ENCODE data around the gene ITGA1. TPM values are rescaled to one million over a fixed set of nuclear protein-coding genes. Genes with fewer than 3 reads are reported as not detected.

Gene ITGA1
- total and polyA plus RNA-seq, 2 donors (not counting 1 experiment from before 2014, with no cell fraction given): 0.74 TPM; not detected in 1

DNA sequence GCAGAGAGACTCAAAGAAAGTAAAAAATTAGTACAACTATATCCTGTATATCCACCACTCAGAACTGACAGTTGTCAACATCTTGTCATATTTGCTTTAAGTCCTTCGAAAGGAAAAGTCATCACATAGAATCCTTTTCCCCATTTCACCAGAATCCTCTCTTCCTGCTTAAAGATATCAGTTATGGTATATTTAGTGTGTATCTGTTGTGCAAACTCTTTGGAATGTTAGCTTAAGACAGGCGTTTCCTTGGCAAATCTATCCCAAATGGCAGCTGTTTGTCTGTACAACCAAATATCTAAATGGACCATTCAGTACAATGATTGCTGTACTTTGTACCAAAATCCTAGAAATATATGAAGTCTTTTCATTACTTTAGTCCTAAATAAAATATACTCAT lies 98.5 kb downstream of the ITGA1 start:
- no peaks in the 10 kb centered on the region for H3K4me1 ChIP-seq (ENCODE audit: control insufficient read depth in 2 of 2, insufficient read depth in 2 of 2, low read length in 2 of 2)
- no peak for DNase-seq
- H3K27me3 Mint-ChIP-seq: no peaks in the 10 kb centered on the region
- ChIA-PET POLR2A (no interaction called here), CTCF (no interaction called here)
- H3K27me3 ChIP-seq (replicated peaks in 1 of 4; ENCODE audit: control extremely low read depth in 1 of 4, control insufficient read depth in 3 of 4, insufficient read depth in 4 of 4, low read length in 3 of 4): no peaks in the 10 kb centered on the region
- H3K4me1 Mint-ChIP-seq: no peaks in the 10 kb centered on the region
- H3K36me3 ChIP-seq (replicated peaks in 1 of 2; ENCODE audit: control extremely low read depth in 1 of 2, control insufficient read depth in 1 of 2, extremely low read depth in 1 of 2, insufficient read depth in 2 of 2, low read length in 1 of 2): no peaks in the 10 kb centered on the region
- no peaks in the 10 kb centered on the region for H3K9me3 ChIP-seq (ENCODE audit: control extremely low read depth in 1 of 3, control insufficient read depth in 2 of 3, insufficient read depth in 1 of 3, low read length in 2 of 3)
- no peak overlapping the region for H3K4me2 ChIP-seq (replicated peaks; ENCODE audit: low read depth, low read length, poor library complexity, severe bottlenecking)
- no peaks in the 10 kb centered on the region for H3K9me3 Mint-ChIP-seq (ENCODE audit: insufficient read depth)
- H3K9ac ChIP-seq (ENCODE audit: low read length): no peak overlapping the region
- no peak overlapping the region for H3K4me3 ChIP-seq (ENCODE audit: control extremely low read depth in 1 of 5, extremely low read depth in 1 of 5, insufficient read depth in 1 of 5, low read depth in 2 of 5, low read length in 4 of 5)
- no peak overlapping the region for H3K27ac ChIP-seq (ENCODE audit: low read length in 2 of 2)
- no peaks in the 10 kb centered on the region for H3K79me2 ChIP-seq (ENCODE audit: control insufficient read depth, insufficient read depth, low read length)
- H2AFZ ChIP-seq (ENCODE audit: insufficient read depth, low read depth, low read length, poor library complexity, severe bottlenecking): no peak overlapping the region
- no peak overlapping the region for H3K27ac Mint-ChIP-seq
- no CpG with 5 or more reads among the region's 2 CpGs for WGBS (ENCODE audit: insufficient coverage)
- TF ChIP-seq CTCF (IDR thresholded peaks at IDR 0.05) (no peak), EZH2 (IDR thresholded peaks at IDR 0.05; ENCODE audit: borderline replicate concordance, insufficient read depth, low read depth, low read length, poor library complexity, severe bottlenecking) (no peak)
- intact Hi-C loops (cut with micrococcal nuclease): no loop called here
- no peak for ATAC-seq (ENCODE audit: low read depth)
- no peak overlapping the region for H3K4me3 Mint-ChIP-seq
- no peaks in the 10 kb centered on the region for H4K20me1 ChIP-seq (ENCODE audit: control insufficient read depth, insufficient read depth, low read length, poor library complexity, severe bottlenecking)

DNA sequence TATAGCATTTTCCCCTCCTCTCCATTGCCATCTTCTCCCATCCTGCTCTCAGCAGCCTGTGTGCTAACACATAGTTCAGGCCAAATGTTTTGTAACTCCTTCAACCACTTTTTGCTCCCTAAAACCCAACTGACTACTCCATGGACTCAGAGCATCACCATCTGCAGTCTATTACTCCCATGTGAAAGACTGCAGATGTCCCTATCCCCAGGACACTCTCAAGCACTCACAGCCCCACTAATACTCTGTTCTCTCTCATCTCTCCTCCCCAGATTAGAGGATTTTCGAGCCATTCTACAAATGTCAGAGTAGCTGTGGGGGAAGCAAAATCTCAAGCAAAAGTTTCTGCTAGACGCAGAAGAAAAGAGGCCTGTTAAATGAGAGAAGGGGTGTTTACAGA lies 99.3 kb downstream of the ITGA1 start:
- TF ChIP-seq EZH2 (IDR thresholded peaks at IDR 0.05; ENCODE audit: borderline replicate concordance, insufficient read depth, low read depth, low read length, poor library complexity, severe bottlenecking) (no peak), CTCF (IDR thresholded peaks at IDR 0.05) (no peak)
- Histone ChIP-seq H3K4me3 (ENCODE audit: control extremely low read depth in 1 of 5, extremely low read depth in 1 of 5, insufficient read depth in 1 of 5, low read depth in 2 of 5, low read length in 4 of 5) (no peak overlapping the region), H3K9ac (ENCODE audit: low read length) (no peak overlapping the region), H4K20me1 (ENCODE audit: control insufficient read depth, insufficient read depth, low read length, poor library complexity, severe bottlenecking) (no peaks in the 10 kb centered on the region), H2AFZ (ENCODE audit: insufficient read depth, low read depth, low read length, poor library complexity, severe bottlenecking) (no peak overlapping the region), H3K9me3 (ENCODE audit: control extremely low read depth in 1 of 3, control insufficient read depth in 2 of 3, insufficient read depth in 1 of 3, low read length in 2 of 3) (no peaks in the 10 kb centered on the region), H3K27ac (ENCODE audit: low read length in 2 of 2) (no peak overlapping the region), H3K79me2 (ENCODE audit: control insufficient read depth, insufficient read depth, low read length) (no peaks in the 10 kb centered on the region), H3K4me1 (ENCODE audit: control insufficient read depth in 2 of 2, insufficient read depth in 2 of 2, low read length in 2 of 2) (no peaks in the 10 kb centered on the region), H3K4me2 (replicated peaks; ENCODE audit: low read depth, low read length, poor library complexity, severe bottlenecking) (no peak overlapping the region), H3K36me3 (replicated peaks in 1 of 2; ENCODE audit: control extremely low read depth in 1 of 2, control insufficient read depth in 1 of 2, extremely low read depth in 1 of 2, insufficient read depth in 2 of 2, low read length in 1 of 2) (no peaks in the 10 kb centered on the region), H3K27me3 (replicated peaks in 1 of 4; ENCODE audit: control extremely low read depth in 1 of 4, control insufficient read depth in 3 of 4, insufficient read depth in 4 of 4, low read length in 3 of 4) (no peaks in the 10 kb centered on the region)
- H3K27me3 Mint-ChIP-seq: no peaks in the 10 kb centered on the region
- no peaks in the 10 kb centered on the region for H3K4me1 Mint-ChIP-seq
- no peaks in the 10 kb centered on the region for H3K9me3 Mint-ChIP-seq (ENCODE audit: insufficient read depth)
- intact Hi-C loops (cut with micrococcal nuclease): no loop called here
- H3K4me3 Mint-ChIP-seq: no peak overlapping the region
- H3K27ac Mint-ChIP-seq: no peak overlapping the region
- POLR2A ChIA-PET: no interaction called here
- WGBS (ENCODE audit: insufficient coverage): 100% methylated on average over 1 of the region's 2 CpGs
- ATAC-seq (ENCODE audit: low read depth) (no peak), DNase-seq (no peak)
- CTCF ChIA-PET: no interaction called here

Measured in B cell (primary cell).